GM15510 (cell line): ENCODE measurements around the gene IQCK.

Experiments
- POLR2A ChIP-seq: IDR thresholded peaks from 3 replicates; pipeline ENCODE4 v1.6.1; 2011; ENCODE audit warnings: borderline replicate concordance; ENCODE audit not compliant: insufficient read length; ENCODE audit errors: extremely low read depth

IQCK gene

GRCh38 chr16:19735074-19735867 is 17.2 kb downstream of the IQCK start:
- TF ChIP-seq POLR2A, result no peak

GRCh38 chr16:19737306-19738038 is 19.4 kb downstream of the IQCK start:
- no peak for TF ChIP-seq POLR2A

DNA sequence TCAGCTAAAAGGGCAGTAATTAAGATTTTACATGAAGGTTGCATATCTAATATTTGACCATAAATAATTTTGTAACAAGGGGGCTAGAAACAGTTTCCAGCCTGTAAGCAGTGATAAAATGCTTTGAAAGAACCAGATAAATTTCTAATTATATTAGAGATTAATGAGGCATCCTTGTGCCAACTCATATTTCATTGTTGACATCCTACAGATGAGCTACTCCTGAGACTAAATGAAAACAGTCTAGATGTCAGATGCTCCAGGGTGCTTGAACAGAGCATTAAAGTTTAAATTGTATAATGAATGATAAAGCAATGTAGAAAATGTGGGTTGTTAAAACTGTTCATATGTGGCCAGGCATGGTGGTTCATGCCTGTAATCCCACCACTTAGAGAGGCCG is 23.3 kb downstream of the IQCK start:
- no peak for TF ChIP-seq POLR2A

- TF ChIP-seq POLR2A, result no peak
Measured at GRCh38 chr16:19743816-19744159, 25.7 kb downstream of the IQCK start.

DNA sequence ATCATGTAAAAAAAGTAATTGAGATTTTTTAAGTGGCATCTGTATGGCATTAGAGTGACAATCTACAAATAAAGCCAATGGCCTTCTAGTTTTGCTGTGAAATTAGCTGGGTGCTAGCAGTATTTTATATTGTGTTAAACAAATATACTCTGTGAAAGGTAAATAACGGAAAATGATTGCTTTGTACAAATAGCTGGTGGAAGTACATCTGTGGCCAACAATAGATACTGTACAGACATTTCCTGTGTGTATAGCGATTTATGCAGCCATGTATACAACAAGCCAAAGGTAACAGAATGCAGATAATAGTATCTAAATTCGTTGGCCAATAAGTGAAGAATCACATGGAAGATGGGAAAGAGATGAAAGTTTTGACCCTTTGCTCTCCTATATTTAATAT is 26.6 kb downstream of the IQCK start:
- no peak for TF ChIP-seq POLR2A

- no peak for TF ChIP-seq POLR2A
Measured at GRCh38 chr16:19745286-19746010, 27.4 kb downstream of the IQCK start.

GRCh38 chr16:19746561-19746960 is 28.5 kb downstream of the IQCK start:
- no peak for TF ChIP-seq POLR2A

DNA sequence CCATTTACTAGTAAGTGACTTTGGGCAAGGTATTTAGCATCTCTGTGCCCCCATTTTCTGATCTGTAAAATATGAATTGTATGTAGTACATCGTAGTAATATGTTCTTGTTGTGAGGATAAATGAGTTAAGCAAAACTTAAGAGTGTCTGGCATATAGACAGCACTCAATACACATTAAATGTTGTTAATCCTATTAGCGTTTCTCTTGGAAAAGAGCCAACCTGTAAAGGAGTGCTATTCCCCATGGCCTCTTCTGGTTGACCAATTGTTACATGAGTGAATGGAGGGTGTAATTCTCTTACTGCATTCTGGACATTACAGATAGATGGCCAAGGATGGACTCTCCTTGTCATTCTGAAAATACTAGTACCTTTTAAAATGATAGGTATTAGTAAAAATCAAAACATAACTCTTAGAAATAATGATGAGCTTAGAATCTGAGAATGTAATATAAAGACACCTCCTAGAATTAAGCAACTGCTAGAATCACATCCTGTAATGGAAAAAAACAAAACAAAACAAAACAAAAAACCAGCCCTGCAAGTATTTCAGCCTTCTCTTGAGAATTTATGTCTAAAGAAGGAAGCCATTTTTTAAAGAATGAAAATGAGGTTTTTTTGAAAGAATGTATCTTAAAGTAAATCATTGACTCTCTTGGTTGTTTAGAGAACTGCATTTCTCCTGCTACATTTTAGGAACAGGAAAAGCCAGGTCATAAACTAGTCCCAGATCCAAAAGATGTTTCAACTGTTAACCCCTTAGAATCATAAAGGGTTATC is 30.5 kb downstream of the IQCK start:
- no peak for TF ChIP-seq POLR2A

GRCh38 chr16:19749571-19750080 is 31.6 kb downstream of the IQCK start:
- TF ChIP-seq POLR2A, result no peak

- TF ChIP-seq POLR2A, result no peak
Measured at GRCh38 chr16:19751478-19752385, 33.7 kb downstream of the IQCK start.

- TF ChIP-seq POLR2A, result no peak
Measured at GRCh38 chr16:19753815-19754643, 36.0 kb downstream of the IQCK start.

GRCh38 chr16:19754644-19755036 is 36.6 kb downstream of the IQCK start:
- no peak for TF ChIP-seq POLR2A

- TF ChIP-seq POLR2A, result no peak
Measured at GRCh38 chr16:19755268-19755667, 37.2 kb downstream of the IQCK start.

- no peak for TF ChIP-seq POLR2A
Measured at GRCh38 chr16:19757026-19757425, 39.0 kb downstream of the IQCK start.
